Measurements from ENCODE around the gene KIAA0408.

Gene KIAA0408

GRCh38 chr6:127459231-127459641 is at the start of gene KIAA0408:
TSS of gene KIAA0408 (minus strand) at chr6:127459389. CDS start at chr6:127453981, 5,408 bp downstream.
- Mint-ChIP-seq H3K4me1 (peaks cover 57% of the 10 kb centered on the region), H3K27ac (peak within 1 kb of the TSS; percentile 94 to 97 (median 94)), H3K27me3 (ENCODE audit: low read depth) (no peaks in the 10 kb centered on the region), H3K4me3 (peak within 1 kb of the TSS; percentile 66 to 92 (median 80)), H3K9me3 (no peaks in the 10 kb centered on the region), H3K36me3 (ENCODE audit: low read depth) (no peaks in the 10 kb centered on the region)
- TF ChIP-seq, protein P1, sequence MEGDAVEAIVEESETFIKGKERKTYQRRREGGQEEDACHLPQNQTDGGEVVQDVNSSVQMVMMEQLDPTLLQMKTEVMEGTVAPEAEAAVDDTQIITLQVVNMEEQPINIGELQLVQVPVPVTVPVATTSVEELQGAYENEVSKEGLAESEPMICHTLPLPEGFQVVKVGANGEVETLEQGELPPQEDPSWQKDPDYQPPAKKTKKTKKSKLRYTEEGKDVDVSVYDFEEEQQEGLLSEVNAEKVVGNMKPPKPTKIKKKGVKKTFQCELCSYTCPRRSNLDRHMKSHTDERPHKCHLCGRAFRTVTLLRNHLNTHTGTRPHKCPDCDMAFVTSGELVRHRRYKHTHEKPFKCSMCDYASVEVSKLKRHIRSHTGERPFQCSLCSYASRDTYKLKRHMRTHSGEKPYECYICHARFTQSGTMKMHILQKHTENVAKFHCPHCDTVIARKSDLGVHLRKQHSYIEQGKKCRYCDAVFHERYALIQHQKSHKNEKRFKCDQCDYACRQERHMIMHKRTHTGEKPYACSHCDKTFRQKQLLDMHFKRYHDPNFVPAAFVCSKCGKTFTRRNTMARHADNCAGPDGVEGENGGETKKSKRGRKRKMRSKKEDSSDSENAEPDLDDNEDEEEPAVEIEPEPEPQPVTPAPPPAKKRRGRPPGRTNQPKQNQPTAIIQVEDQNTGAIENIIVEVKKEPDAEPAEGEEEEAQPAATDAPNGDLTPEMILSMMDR (IDR thresholded peaks at IDR 0.05; ENCODE audit: unreplicated experiment in 3 of 3), result no peak

- peaks cover 4% of the 10 kb centered on the region for H3K36me3 Mint-ChIP-seq (ENCODE audit: low read depth)
Measured at GRCh38 chr6:127506894-127507293, 47.7 kb upstream of the KIAA0408 start.

DNA sequence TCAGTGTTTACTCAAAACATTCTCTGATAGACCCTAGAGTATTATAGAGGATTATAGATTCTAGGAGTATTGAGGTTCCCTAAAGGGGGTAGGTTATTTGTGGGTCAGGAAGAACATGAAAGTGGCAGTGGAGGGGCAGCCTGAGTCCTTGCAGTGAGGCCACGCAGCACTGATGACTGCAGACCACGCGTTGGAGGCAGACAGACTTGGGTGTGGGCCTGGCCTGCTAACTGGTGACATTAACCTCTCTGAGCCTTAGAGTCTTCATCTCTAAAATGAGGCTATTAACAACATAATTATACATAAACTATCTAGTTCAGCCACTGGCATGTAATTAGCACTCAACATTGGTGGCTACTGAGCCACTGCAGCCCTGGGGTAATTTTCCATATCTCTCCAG is 43.8 kb upstream of the KIAA0408 start:
- H3K4me3 Mint-ChIP-seq, result no peak overlapping the region
- H3K27ac Mint-ChIP-seq, result no peak overlapping the region
- no peaks in the 10 kb centered on the region for H3K27me3 Mint-ChIP-seq (ENCODE audit: low read depth)
- TF ChIP-seq, protein P1 (IDR thresholded peaks at IDR 0.05; ENCODE audit: unreplicated experiment in 3 of 3), result no peak
- H3K9me3 Mint-ChIP-seq, result no peaks in the 10 kb centered on the region
- no peaks in the 10 kb centered on the region for H3K4me1 Mint-ChIP-seq
- no peaks in the 10 kb centered on the region for H3K36me3 Mint-ChIP-seq (ENCODE audit: low read depth)

More at GRCh38 chr6:127506894-127507293, 47.7 kb upstream of the KIAA0408 start:
- TF ChIP-seq, protein P1 (IDR thresholded peaks at IDR 0.05; ENCODE audit: unreplicated experiment in 3 of 3), result no peak
- Mint-ChIP-seq H3K9me3 (peaks cover 3% of the 10 kb centered on the region), H3K27me3 (ENCODE audit: low read depth) (no peaks in the 10 kb centered on the region), H3K4me1 (no peaks in the 10 kb centered on the region), H3K4me3 (no peak overlapping the region), H3K27ac (no peak overlapping the region)

GRCh38 chr6:127497410-127497809 is 38.2 kb upstream of the KIAA0408 start:
- H3K4me3 Mint-ChIP-seq, result no peak overlapping the region
- H3K27ac Mint-ChIP-seq, result no peak overlapping the region
- H3K9me3 Mint-ChIP-seq, result no peaks in the 10 kb centered on the region
- TF ChIP-seq, protein P1 (IDR thresholded peaks at IDR 0.05; ENCODE audit: unreplicated experiment in 3 of 3), result no peak
- H3K36me3 Mint-ChIP-seq (ENCODE audit: low read depth), result no peaks in the 10 kb centered on the region
- H3K27me3 Mint-ChIP-seq (ENCODE audit: low read depth), result no peaks in the 10 kb centered on the region
- H3K4me1 Mint-ChIP-seq, result no peaks in the 10 kb centered on the region

DNA sequence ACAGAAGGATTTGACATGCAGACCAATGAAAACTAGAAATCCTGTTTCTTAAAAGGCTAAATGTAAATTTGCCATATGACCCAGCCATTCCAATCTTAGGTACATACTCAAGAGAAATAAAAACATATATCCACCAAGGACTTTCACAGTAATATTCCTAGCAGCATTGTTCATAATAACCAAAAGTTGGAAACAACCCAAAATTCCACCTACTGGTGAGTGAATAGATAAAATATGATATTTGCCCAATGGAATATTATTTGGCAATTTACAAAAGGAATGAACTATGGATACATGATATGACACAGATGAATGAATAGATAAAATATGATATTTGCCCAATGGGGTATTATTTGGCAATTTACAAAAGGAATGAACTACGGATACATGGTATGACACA is 37.3 kb upstream of the KIAA0408 start:
- Mint-ChIP-seq H3K4me1 (no peaks in the 10 kb centered on the region), H3K9me3 (no peaks in the 10 kb centered on the region), H3K27me3 (ENCODE audit: low read depth) (no peaks in the 10 kb centered on the region), H3K4me3 (no peak overlapping the region), H3K36me3 (ENCODE audit: low read depth) (peaks cover 5% of the 10 kb centered on the region), H3K27ac (no peak overlapping the region)
- TF ChIP-seq, protein P1 (IDR thresholded peaks at IDR 0.05; ENCODE audit: unreplicated experiment in 3 of 3), result no peak

DNA sequence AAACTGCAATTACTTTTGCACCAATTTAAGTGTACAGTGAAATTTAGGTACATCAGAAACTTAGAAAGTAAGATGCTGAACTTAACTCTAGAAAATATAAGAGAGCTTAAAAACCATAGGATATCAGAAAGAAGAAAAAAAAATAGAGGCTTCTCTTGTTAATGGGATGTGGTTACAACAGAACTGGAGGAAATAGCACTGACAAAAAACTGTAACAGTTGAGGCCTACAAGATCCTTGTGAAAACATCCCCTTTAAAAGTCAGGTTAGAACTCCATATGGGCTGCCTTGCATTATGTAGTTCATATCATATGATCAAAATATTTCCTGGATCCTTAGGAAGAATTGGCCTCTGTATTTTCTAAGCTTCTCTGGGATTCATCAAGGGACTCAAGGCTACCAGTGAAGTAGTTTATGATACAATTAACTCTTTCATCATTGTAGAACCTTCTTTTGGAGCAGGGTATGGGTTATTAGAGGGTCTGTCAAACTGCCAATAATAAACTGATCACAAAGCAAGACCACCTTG is 35.1 kb upstream of the KIAA0408 start:
- Mint-ChIP-seq H3K4me3 (no peak overlapping the region), H3K4me1 (no peaks in the 10 kb centered on the region), H3K27ac (no peak overlapping the region), H3K9me3 (no peaks in the 10 kb centered on the region), H3K27me3 (ENCODE audit: low read depth) (no peaks in the 10 kb centered on the region), H3K36me3 (ENCODE audit: low read depth) (peaks cover 12% of the 10 kb centered on the region)
- TF ChIP-seq, protein P1 (IDR thresholded peaks at IDR 0.05; ENCODE audit: unreplicated experiment in 3 of 3), result no peak

Measured in nephron (organoid).